Esophagus muscularis mucosa (tissue), 3 donors: Measurements from ENCODE around the gene DYRK3.

Source experiments
- CTCF ChIP-seq, 3 experiments: fragments of 200-600 bp in 2 of 3; fragments of 450-650 bp in 1 of 3; sonication (generic) in 2 of 3; IDR thresholded peaks; one replicate each; pipeline ENCODE4 v1.5.1; 2017 to 2019; ENCODE audit warnings: antibody characterized with exemption in 3 of 3, mild to moderate bottlenecking in 2 of 3, moderate library complexity in 1 of 3
- POLR2A ChIP-seq: fragments of 450-650 bp; IDR thresholded peaks from one replicate; pipeline ENCODE4 v1.6.1; 2017; ENCODE audit warnings: antibody characterized with exemption, moderate library complexity, mild to moderate bottlenecking, low read depth

DNA sequence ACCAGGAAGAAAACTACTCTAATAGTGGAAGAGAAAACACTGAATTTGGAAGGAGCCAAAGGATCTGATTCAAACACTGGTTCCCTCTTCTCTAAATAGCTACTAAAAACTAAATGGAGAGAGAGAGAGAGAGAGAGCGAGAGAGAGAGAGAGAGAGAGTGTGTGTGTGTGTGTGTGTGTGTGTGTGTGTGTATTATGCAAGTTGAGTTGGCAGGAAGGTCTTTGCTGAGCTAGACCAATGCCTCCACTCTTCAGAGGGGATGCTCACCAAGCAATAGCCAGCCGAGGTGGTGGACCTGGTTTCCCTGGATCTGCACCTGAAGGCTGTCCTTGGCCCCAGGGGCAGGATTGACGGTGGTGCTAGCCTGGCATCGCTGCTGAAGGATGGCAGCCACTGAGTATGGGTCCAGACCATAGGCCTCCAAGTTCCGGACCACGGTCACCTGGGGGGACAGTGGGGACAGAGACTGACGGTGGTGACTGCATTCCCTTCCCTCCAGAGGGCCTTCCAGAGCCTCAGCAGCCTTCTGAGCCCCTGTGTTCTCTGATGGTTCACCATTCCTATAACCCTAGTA, 41.9 kb upstream of the DYRK3 start:
- no peak for TF ChIP-seq POLR2A
- TF ChIP-seq CTCF (IDR thresholded peaks at IDR 0.05), result no peak
